Measurements from ENCODE around the gene RPS5.

RPS5 gene

DNA sequence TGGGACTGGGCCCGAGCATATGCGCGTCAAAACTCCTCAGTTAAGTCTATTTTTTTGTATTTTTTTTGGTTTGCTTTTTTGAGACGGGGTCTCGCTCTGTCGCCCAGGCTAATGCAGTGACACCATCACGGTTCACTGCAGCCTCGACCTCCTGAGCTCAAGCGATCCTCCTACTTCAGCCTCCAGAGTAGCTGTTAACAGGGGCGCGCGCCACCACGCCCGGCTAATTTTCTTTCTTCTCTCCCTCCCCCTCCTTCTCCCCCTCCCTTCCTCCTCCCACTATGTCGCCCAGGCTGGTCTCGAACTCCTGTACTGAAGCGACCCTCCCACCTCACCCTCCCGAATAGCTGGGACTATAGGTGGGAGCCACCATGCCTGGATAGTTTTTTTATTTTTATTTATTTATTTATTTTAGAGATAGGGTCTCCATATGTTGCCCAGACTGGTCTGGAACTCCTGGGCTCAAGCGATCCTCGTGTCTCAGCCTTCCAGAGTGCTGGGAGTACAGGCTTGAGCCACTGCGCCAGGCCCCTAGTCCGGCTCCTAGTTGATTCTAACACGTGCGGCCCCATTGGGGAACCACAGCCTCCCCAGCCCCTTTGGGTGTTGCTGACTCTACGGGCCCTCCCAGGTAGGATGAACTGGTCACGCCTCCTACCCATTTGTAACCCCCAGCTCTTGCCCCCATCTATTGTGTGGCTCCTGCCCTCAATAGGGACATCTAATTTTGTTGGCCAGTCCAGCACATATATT is 5.4 kb upstream of the RPS5 start:
- no peak for DNase-seq (ENCODE audit: extremely low read depth, low read depth)
- TF ChIP-seq CTCF (IDR thresholded peaks at IDR 0.05; ENCODE audit: low read depth, low read length, missing control alignments), result no peak
- H3K4me3 ChIP-seq (replicated peaks; ENCODE audit: low read depth, low read length), result peak overlapping the region; percentile 63

DNA sequence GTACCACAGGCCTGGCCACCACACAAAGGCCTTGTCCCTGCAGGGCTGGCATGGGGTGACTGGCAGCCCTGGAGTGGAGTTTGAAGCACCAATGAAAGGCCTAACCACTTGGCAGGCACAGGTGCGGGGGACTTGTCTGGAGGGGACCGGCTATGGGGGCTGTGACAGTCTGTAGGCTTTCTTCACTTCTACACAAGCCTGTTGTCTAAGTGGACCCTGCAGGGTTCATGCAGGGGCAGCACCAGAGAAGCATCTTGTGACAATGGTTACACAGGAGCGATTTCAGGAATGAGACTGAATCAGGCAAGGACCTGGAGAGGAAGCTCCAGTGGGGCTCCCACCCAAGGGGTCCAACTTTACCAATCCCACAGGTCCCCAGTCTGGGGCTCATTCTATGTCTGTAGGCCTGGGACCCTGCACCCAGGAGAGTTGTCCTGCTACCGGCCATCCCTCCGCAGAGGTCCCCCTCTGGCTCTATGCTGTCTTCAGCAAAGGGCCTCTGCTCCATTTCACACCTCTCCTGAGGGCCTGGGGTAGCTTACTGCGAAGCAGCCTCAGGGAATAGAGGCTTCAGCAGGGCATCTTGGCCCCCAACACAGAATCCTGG is 4.0 kb upstream of the RPS5 start:
- DNase-seq (ENCODE audit: extremely low read depth, low read depth), result no peak
- no peak overlapping the region for H3K4me3 ChIP-seq (replicated peaks; ENCODE audit: low read depth, low read length)
- no peak for TF ChIP-seq CTCF (IDR thresholded peaks at IDR 0.05; ENCODE audit: low read depth, low read length, missing control alignments)

DNA sequence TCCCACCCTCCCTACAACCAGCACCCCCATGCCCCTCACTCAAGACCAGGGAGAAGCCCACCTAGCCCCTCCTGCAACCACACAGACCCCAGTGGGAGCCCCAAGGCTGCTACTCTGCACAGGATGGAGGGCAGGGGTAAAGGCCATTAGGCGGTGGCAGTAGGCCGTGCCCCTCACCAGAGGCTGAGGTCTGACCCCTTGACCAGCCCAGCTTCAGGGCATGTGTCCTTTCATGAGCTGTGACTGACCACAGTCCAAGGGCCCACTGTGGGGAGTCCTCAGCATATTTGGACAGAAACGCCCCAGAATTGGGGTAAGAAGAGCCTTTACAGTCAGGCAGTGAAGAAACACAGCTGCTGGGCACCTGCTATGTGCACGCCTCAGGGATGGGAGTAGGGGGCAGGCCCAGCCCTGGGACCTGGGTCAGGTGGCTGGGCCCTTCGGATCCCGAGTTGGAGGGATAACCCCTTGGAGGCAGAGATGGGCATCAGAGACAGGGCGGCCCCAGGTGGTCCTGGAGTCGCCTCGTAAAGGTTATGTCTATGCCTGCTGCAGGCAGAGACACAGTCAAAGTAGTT is 1.7 kb upstream of the RPS5 start:
- peak overlapping the region; percentile 92 for H3K4me3 ChIP-seq (replicated peaks; ENCODE audit: low read depth, low read length)

DNA sequence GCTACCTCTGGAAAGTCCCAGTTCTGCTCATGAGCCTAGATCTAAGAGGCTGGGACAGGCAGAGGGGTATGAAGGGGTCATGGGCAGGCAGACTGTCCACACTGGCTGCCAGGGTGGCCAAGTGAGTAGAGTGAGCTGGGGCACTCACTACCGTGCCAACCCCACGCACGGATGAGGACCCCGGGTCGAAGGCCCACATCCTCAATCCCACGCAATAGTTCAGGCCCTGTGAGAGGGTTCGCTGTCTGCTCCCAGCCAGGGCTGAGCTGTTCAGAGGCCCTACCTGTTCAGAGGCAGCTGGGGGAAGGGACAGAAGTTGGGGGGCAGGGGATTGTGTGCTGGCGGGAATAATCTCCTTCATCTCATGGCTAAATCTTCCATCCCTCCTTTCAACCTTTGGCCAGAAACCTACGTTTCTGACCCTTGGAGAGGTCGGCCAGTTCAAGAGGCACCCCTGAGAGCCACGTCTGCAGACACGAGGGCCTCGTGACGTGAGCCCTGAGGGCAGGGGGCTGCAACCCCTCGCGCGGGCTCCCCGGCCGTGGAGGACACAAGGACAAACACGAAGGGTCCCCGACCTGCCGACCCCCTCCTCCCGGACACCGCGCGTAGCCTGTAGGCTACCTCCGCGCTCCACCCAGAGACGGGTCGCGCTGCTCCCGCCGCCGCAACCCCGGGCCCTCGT is 1.0 kb upstream of the RPS5 start:
- H3K4me3 ChIP-seq (replicated peaks; ENCODE audit: low read depth, low read length), result peak overlapping the region; percentile 92
- TF ChIP-seq CTCF (IDR thresholded peaks at IDR 0.05; ENCODE audit: low read depth, low read length, missing control alignments), result no peak
- DNase-seq (ENCODE audit: extremely low read depth, low read depth), result no peak

More for the DNA sequence above, 1.7 kb upstream of the RPS5 start:
- no peak for DNase-seq (ENCODE audit: extremely low read depth, low read depth)
- TF ChIP-seq CTCF (IDR thresholded peaks at IDR 0.05; ENCODE audit: low read depth, low read length, missing control alignments), result no peak

DNA sequence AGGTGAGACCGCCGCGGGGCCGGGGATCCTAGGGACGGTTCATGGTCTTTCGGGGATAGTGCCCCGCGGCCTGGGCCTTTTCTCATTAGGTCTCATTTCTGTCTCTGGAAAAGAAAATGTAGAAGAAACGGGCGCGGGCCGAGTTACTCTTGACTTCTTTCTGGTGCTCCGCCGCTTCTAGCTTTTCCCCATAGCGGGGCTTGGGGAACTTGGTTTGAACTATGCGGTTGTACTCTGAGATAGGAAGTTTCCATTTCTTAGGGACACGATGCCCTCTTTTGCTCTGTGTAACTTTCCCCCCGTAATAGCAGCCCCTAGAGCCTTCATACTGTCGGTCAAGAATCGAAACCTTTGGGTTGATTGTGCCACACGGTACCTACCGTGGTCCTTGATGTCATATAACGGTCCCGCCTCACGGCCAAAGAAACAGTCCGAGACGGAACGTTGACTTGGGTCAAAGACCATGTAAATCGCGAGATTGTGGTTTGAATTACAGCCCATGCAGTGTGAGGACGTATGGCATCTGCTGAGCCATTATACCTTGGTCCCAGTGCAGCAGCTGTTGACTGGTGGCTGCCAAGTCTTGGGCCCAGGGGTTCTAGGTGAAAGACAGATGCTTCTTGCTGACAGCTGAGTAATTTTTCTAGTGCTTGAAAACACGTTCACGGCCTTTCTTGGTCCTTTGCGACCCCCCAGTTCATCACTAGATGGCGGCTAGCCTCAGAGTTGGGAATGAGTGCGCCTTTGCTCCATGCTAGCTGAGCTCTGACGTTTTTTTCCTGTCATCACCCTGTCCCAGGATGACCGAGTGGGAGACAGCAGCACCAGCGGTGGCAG is 487 bp downstream of the RPS5 start:
- no peak for DNase-seq (ENCODE audit: extremely low read depth, low read depth)
- no peak for TF ChIP-seq CTCF (IDR thresholded peaks at IDR 0.05; ENCODE audit: low read depth, low read length, missing control alignments)
- H3K4me3 ChIP-seq (replicated peaks; ENCODE audit: low read depth, low read length), result peak overlapping the region; percentile 92

- DNase-seq (ENCODE audit: extremely low read depth, low read depth), result no peak
- no peak for TF ChIP-seq CTCF (IDR thresholded peaks at IDR 0.05; ENCODE audit: low read depth, low read length, missing control alignments)
These were observed 1.1 kb downstream of the RPS5 start for GRCh38 chr19:58388175-58388526.

More at GRCh38 chr19:58388175-58388526, 1.1 kb downstream of the RPS5 start:
- H3K4me3 ChIP-seq (replicated peaks; ENCODE audit: low read depth, low read length), result peak overlapping the region; percentile 92

All from HFF-Myc (cell line).